ENCODE measurements around the gene TMEM203.

Gene TMEM203

GRCh38 chr9:137217276-137218211 lies 12.1 kb upstream of the TMEM203 start:
- DNase-seq (ENCODE audit: low read depth in 2 of 2) = no peak

- no peak for DNase-seq (ENCODE audit: low read depth in 2 of 2)
These were observed 10.9 kb upstream of the TMEM203 start for GRCh38 chr9:137216188-137216965.

GRCh38 chr9:137215196-137215986 lies 9.9 kb upstream of the TMEM203 start:
- no peak for DNase-seq (ENCODE audit: low read depth in 2 of 2)

- no peak for DNase-seq (ENCODE audit: low read depth in 2 of 2)
These were observed 9.2 kb upstream of the TMEM203 start for GRCh38 chr9:137214620-137215019.

- no peak for DNase-seq (ENCODE audit: low read depth in 2 of 2)
These were observed 8.0 kb upstream of the TMEM203 start for GRCh38 chr9:137213160-137214060.

- no peak for DNase-seq (ENCODE audit: low read depth in 2 of 2)
These were observed 7.1 kb upstream of the TMEM203 start for GRCh38 chr9:137212520-137212919.

- no peak for DNase-seq (ENCODE audit: low read depth in 2 of 2)
These were observed 6.1 kb upstream of the TMEM203 start for GRCh38 chr9:137211532-137211931.

- DNase-seq (ENCODE audit: low read depth in 2 of 2) = no peak
These were observed 1.2 kb upstream of the TMEM203 start for GRCh38 chr9:137206602-137207001.

- DNase-seq (ENCODE audit: low read depth in 2 of 2) = no peak
These were observed 720 bp downstream of the TMEM203 start for GRCh38 chr9:137204731-137205125.

GRCh38 chr9:137202966-137203365 lies 2.5 kb downstream of the TMEM203 start:
- DNase-seq (ENCODE audit: low read depth in 2 of 2) = no peak

GRCh38 chr9:137201205-137201868 lies 4.1 kb downstream of the TMEM203 start:
- no peak for DNase-seq (ENCODE audit: low read depth in 2 of 2)

GRCh38 chr9:137200311-137201204 lies 4.9 kb downstream of the TMEM203 start, which contains the start of gene TPRN:
Gene TPRN, minus strand, starts transcription at chr9:137200741. Its CDS starts 30 bp downstream, at chr9:137200711.
- DNase-seq (ENCODE audit: low read depth in 2 of 2) = peak; percentile 95 to 96

GRCh38 chr9:137199411-137200121 lies 5.9 kb downstream of the TMEM203 start:
- DNase-seq (ENCODE audit: low read depth in 2 of 2) = no peak

GRCh38 chr9:137198902-137199283 lies 6.6 kb downstream of the TMEM203 start:
- no peak for DNase-seq (ENCODE audit: low read depth in 2 of 2)

GRCh38 chr9:137198051-137198901 lies 7.2 kb downstream of the TMEM203 start:
- no peak for DNase-seq (ENCODE audit: low read depth in 2 of 2)

- DNase-seq (ENCODE audit: low read depth in 2 of 2) = no peak
These were observed 9.8 kb downstream of the TMEM203 start for GRCh38 chr9:137195525-137196220.

- no peak for DNase-seq (ENCODE audit: low read depth in 2 of 2)
These were observed 10.5 kb downstream of the TMEM203 start for GRCh38 chr9:137194909-137195308.
